ENCODE data around the gene CNPY1.
"Not testable (repeated sequence)": the region's sequence is repeated elsewhere in the genome, so short reads cannot be mapped to it uniquely, and the experiment has no call there.

Gene CNPY1

GRCh38 chr7:155569681-155570080, 23.3 kb upstream of the CNPY1 start:
- Mint-ChIP-seq H3K27me3 (peaks cover 3% of the 10 kb centered on the region), H3K36me3 (ENCODE audit: low read depth) (no peaks in the 10 kb centered on the region), H3K27ac (no peak overlapping the region), H3K4me3 (no peak overlapping the region), H3K4me1 (ENCODE audit: low read depth) (no peaks in the 10 kb centered on the region), H3K9me3 (no peaks in the 10 kb centered on the region)
- DNase-seq = no peak

DNA sequence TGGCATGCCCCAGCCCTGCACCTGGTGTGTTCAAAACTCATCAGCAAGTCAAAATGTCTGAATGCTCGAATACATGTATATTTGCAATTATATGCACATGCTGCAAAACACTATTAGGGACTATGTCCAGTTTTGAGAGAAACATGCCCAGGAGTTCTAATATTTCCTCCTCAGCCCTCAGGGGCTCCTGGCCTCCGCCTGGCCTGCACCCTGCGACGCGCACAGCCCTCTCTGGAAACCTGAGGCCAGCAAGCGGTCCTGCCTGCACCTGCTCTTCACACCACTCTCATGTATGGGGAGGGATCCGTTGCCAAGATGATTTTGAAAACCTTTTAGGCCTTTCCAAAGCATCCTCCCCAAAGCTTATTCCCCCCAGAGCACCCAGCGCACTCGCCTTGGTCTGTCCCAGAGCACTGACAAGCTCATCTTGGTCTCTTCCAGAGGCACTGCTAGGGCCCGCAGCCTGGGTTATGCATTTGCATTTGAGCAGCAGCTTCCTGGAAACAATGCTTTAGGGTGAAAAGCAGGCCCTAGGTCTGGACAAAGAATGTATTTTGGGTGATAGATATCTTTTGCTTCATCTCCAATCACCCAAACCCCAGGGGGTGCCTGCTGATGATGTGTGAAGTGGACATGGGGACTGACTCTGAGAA, 22.6 kb upstream of the CNPY1 start:
- H3K27ac Mint-ChIP-seq = no peak overlapping the region
- no peaks in the 10 kb centered on the region for H3K36me3 Mint-ChIP-seq (ENCODE audit: low read depth)
- DNase-seq = no peak
- no peaks in the 10 kb centered on the region for H3K4me1 Mint-ChIP-seq (ENCODE audit: low read depth)
- peaks cover 3% of the 10 kb centered on the region for H3K27me3 Mint-ChIP-seq
- H3K4me3 Mint-ChIP-seq = no peak overlapping the region
- H3K9me3 Mint-ChIP-seq = no peaks in the 10 kb centered on the region

- Mint-ChIP-seq H3K4me3 (no peak overlapping the region), H3K27ac (no peak overlapping the region), H3K27me3 (peaks cover 3% of the 10 kb centered on the region), H3K9me3 (no peaks in the 10 kb centered on the region), H3K36me3 (ENCODE audit: low read depth) (no peaks in the 10 kb centered on the region), H3K4me1 (ENCODE audit: low read depth) (no peaks in the 10 kb centered on the region)
- DNase-seq = no peak
Observed at GRCh38 chr7:155568333-155568660, 21.9 kb upstream of the CNPY1 start.

DNA sequence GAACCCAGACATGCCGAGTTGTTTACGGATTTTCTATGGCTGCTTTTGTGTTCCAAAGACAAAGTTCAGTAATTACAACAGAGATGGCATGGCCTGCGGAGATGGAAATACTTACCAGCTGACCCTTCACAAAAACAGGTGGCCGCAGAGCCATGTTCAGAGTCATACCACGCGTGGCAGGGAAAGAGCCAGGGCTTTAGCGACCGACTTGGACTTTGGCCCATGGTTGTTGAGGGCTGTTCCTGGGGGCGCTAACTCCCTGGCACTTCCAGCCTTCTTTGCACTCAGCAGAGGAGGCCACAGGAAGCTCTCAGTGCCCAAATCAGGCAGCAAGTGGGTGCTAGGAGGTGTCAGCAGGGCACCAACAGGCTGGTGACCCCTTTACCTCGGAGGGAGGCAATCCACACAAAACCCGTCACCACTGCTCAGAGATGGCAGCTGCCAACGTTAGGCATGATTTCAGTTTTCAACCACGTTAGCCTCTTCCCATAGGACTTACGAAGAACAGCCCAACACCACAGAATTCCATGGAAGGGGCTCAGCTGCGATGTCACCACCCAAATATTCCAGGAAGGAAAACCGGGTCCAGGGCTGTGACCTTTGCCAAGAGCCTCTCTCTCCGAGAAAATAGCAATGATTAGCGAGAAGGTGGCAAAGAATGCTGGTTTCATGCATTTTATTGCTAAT, 21.4 kb upstream of the CNPY1 start:
- H3K27ac Mint-ChIP-seq = no peak overlapping the region
- peaks cover 3% of the 10 kb centered on the region for H3K27me3 Mint-ChIP-seq
- H3K9me3 Mint-ChIP-seq = no peaks in the 10 kb centered on the region
- H3K36me3 Mint-ChIP-seq (ENCODE audit: low read depth) = no peaks in the 10 kb centered on the region
- DNase-seq = no peak
- H3K4me3 Mint-ChIP-seq = no peak overlapping the region
- no peaks in the 10 kb centered on the region for H3K4me1 Mint-ChIP-seq (ENCODE audit: low read depth)

GRCh38 chr7:155566011-155566836, 19.9 kb upstream of the CNPY1 start:
- H3K36me3 Mint-ChIP-seq (ENCODE audit: low read depth) = no peaks in the 10 kb centered on the region
- H3K9me3 Mint-ChIP-seq = no peaks in the 10 kb centered on the region
- no peak overlapping the region for H3K4me3 Mint-ChIP-seq
- peaks cover 4% of the 10 kb centered on the region for H3K27me3 Mint-ChIP-seq
- no peak for DNase-seq
- no peak overlapping the region for H3K27ac Mint-ChIP-seq
- H3K4me1 Mint-ChIP-seq (ENCODE audit: low read depth) = no peaks in the 10 kb centered on the region

GRCh38 chr7:155565596-155565995, 19.2 kb upstream of the CNPY1 start:
- no peak overlapping the region for H3K4me3 Mint-ChIP-seq

GRCh38 chr7:155562976-155563375, 16.6 kb upstream of the CNPY1 start:
- not testable (repeated sequence) for H3K36me3 Mint-ChIP-seq (ENCODE audit: low read depth)

More at GRCh38 chr7:155565596-155565995, 19.2 kb upstream of the CNPY1 start:
- no peaks in the 10 kb centered on the region for H3K9me3 Mint-ChIP-seq
- H3K36me3 Mint-ChIP-seq (ENCODE audit: low read depth) = no peaks in the 10 kb centered on the region
- no peaks in the 10 kb centered on the region for H3K4me1 Mint-ChIP-seq (ENCODE audit: low read depth)
- no peak overlapping the region for H3K27ac Mint-ChIP-seq
- no peak for DNase-seq
- H3K27me3 Mint-ChIP-seq = peaks cover 8% of the 10 kb centered on the region

GRCh38 chr7:155562106-155562505, 15.7 kb upstream of the CNPY1 start:
- Mint-ChIP-seq H3K27me3 (peaks cover 22% of the 10 kb centered on the region), H3K4me1 (ENCODE audit: low read depth) (no peaks in the 10 kb centered on the region), H3K27ac (no peak overlapping the region)

More at GRCh38 chr7:155562976-155563375, 16.6 kb upstream of the CNPY1 start:
- H3K27me3 Mint-ChIP-seq = peaks cover 19% of the 10 kb centered on the region
- H3K9me3 Mint-ChIP-seq; DNase-seq; H3K4me3 Mint-ChIP-seq; H3K4me1 Mint-ChIP-seq (ENCODE audit: low read depth); H3K27ac Mint-ChIP-seq: not testable (repeated sequence)

DNA sequence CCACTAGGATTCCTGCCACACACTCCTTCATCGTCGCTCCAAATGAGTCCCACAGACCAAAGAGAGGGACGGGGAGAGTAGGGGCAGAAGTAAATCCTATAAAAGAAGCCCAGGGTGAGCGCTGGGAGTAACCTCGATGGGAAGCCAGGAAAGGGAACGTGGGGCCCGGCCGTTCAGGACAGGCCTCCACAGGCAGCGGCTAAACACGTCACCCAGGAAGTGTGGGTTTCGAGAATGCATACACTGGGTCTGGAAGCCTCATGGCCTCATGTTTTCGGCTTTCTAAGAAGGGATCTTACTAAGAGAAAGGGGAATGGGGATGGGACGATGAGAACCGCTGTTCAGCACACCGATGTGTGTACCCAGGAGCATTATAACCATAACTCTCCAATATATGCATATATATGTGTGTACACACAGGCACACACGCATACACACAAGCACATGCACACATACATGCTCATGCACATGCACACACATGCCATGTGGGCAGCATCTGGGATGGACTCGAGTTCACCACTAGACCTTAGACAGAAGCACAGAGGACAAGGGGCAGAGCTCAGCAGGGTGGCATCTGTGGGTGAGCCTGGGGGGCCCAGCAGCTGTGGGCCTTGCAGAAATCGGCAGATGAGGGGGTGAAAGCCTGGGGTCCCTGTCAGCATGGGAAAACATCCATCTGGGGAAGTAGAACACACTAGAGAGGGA, 14.8 kb upstream of the CNPY1 start:
- no peak overlapping the region for H3K4me3 Mint-ChIP-seq
- no peaks in the 10 kb centered on the region for H3K4me1 Mint-ChIP-seq (ENCODE audit: low read depth)
- no peak for DNase-seq
- H3K27me3 Mint-ChIP-seq = peaks cover 25% of the 10 kb centered on the region
- H3K36me3 Mint-ChIP-seq (ENCODE audit: low read depth) = no peaks in the 10 kb centered on the region
- no peak overlapping the region for H3K27ac Mint-ChIP-seq
- H3K9me3 Mint-ChIP-seq = no peaks in the 10 kb centered on the region

More at GRCh38 chr7:155562106-155562505, 15.7 kb upstream of the CNPY1 start:
- Mint-ChIP-seq H3K9me3 (no peaks in the 10 kb centered on the region), H3K36me3 (ENCODE audit: low read depth) (no peaks in the 10 kb centered on the region), H3K4me3 (no peak overlapping the region)
- no peak for DNase-seq

- Mint-ChIP-seq H3K9me3 (no peaks in the 10 kb centered on the region), H3K36me3 (ENCODE audit: low read depth) (no peaks in the 10 kb centered on the region), H3K4me1 (ENCODE audit: low read depth) (no peaks in the 10 kb centered on the region), H3K4me3 (no peak overlapping the region), H3K27ac (no peak overlapping the region), H3K27me3 (peaks cover 28% of the 10 kb centered on the region)
- no peak for DNase-seq
Observed at GRCh38 chr7:155560196-155560885, 14.0 kb upstream of the CNPY1 start.

DNA sequence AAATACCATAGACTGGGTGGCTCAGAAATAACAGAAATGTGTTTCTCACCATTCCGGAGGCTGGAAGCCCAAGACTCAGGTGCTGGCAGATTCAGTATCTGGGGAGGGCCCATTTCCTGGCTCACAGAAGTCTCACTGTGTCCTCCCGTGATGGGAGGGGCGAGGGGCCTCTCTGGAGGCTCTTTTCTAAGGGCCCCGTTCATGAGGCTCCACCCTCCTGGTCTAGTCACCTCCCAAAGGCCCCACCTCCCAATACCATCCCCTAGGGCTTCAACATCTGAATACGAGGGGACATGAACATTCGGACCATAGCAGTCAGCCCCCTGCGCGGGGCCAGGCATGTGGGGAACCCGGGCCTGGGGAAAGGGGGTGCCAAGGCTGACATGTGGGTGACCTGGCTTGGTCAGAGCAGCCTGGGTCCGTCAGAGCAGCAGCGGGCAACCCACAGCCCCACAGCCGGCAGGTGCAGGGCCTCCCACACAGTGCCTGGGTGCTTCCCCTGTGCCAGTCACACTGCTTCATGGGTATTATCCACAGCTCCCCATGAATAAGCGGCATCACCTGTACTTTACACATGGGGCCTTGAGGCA, 13.3 kb upstream of the CNPY1 start:
- Mint-ChIP-seq H3K4me3 (no peak overlapping the region), H3K4me1 (ENCODE audit: low read depth) (no peaks in the 10 kb centered on the region), H3K9me3 (no peaks in the 10 kb centered on the region), H3K36me3 (ENCODE audit: low read depth) (no peaks in the 10 kb centered on the region), H3K27me3 (peaks cover 28% of the 10 kb centered on the region), H3K27ac (no peak overlapping the region)
- DNase-seq = no peak

GRCh38 chr7:155558961-155559360, 12.6 kb upstream of the CNPY1 start:
- H3K27ac Mint-ChIP-seq = no peak overlapping the region
- no peaks in the 10 kb centered on the region for H3K36me3 Mint-ChIP-seq (ENCODE audit: low read depth)
- H3K9me3 Mint-ChIP-seq = no peaks in the 10 kb centered on the region
- peaks cover 28% of the 10 kb centered on the region for H3K27me3 Mint-ChIP-seq
- H3K4me1 Mint-ChIP-seq (ENCODE audit: low read depth) = no peaks in the 10 kb centered on the region
- no peak overlapping the region for H3K4me3 Mint-ChIP-seq
- no peak for DNase-seq

- H3K27ac Mint-ChIP-seq = no peak overlapping the region
- H3K4me3 Mint-ChIP-seq = no peak overlapping the region
- no peak for DNase-seq
- H3K27me3 Mint-ChIP-seq = peaks cover 28% of the 10 kb centered on the region
- H3K4me1 Mint-ChIP-seq (ENCODE audit: low read depth) = no peaks in the 10 kb centered on the region
- no peaks in the 10 kb centered on the region for H3K36me3 Mint-ChIP-seq (ENCODE audit: low read depth)
- no peaks in the 10 kb centered on the region for H3K9me3 Mint-ChIP-seq
Observed at GRCh38 chr7:155558351-155558750, 12.0 kb upstream of the CNPY1 start.

DNA sequence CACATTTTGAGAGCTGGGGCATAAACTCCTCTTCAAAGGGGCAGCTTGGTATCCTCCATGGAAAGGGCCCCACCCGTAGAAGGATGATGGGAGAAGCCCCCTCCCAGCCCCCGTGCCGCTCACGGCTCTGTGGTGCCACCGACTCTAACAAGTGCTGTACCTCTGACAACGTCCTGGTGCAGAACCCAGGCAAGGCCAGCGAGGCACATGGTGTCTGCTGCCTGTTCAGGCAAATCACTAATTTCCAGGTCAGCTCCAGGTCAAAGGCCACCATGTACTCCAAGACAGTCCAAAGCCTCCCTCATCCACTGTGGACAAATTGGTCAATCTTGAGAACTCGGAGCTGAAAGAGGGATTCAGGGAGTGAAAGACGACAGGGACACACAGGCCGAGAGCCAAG, 11.4 kb upstream of the CNPY1 start:
- H3K4me3 Mint-ChIP-seq = no peak overlapping the region

More for the DNA sequence above, 11.4 kb upstream of the CNPY1 start:
- H3K27ac Mint-ChIP-seq = no peak overlapping the region
- H3K36me3 Mint-ChIP-seq (ENCODE audit: low read depth) = no peaks in the 10 kb centered on the region
- no peaks in the 10 kb centered on the region for H3K4me1 Mint-ChIP-seq (ENCODE audit: low read depth)
- no peaks in the 10 kb centered on the region for H3K9me3 Mint-ChIP-seq
- DNase-seq = no peak
- peaks cover 28% of the 10 kb centered on the region for H3K27me3 Mint-ChIP-seq

Data from activated T-cell treated with anti-CD3 and anti-CD28 coated beads, Interleukin-2, amount 50 U/mL, for 24 hours (primary cell).